HEK293T (cell line): ENCODE results near the gene TOP3A.

ENCODE experiments used
- BHLHE40 ChIP-seq: fragments of 450-650 bp; IDR thresholded peaks from 2 replicates; pipeline ENCODE4 v1.6.1; 2016; ENCODE audit warnings: mild to moderate bottlenecking, moderate library complexity, borderline replicate concordance
- ELF4 ChIP-seq: fragments of 450-650 bp; IDR thresholded peaks from 2 replicates; pipeline ENCODE4 v1.6.1; 2017; ENCODE audit warnings: antibody characterized with exemption
- FOXA1 ChIP-seq: fragments of 450-650 bp; IDR thresholded peaks from 2 replicates; pipeline ENCODE4 v1.6.1; 2016; ENCODE audit warnings: mild to moderate bottlenecking
- FOXK2 ChIP-seq: fragments of 450-650 bp; IDR thresholded peaks from 2 replicates; pipeline ENCODE4 v1.6.1; 2016; ENCODE audit warnings: mild to moderate bottlenecking
- L3MBTL2 ChIP-seq: fragments of 450-650 bp; conservative IDR thresholded peaks from 2 replicates; pipeline ENCODE4 v1.6.1; 2016; ENCODE audit warnings: mild to moderate bottlenecking
- LEF1 ChIP-seq: fragments of 450-650 bp; IDR thresholded peaks from 2 replicates; pipeline ENCODE4 v1.6.1; 2017; ENCODE audit warnings: mild to moderate bottlenecking, borderline replicate concordance
- PKNOX1 ChIP-seq: fragments of 450-650 bp; IDR thresholded peaks from 2 replicates; pipeline ENCODE4 v1.6.1; 2016
- SP1 ChIP-seq: fragments of 450-650 bp; IDR thresholded peaks from 2 replicates; pipeline ENCODE4 v1.6.1; 2017
- TARDBP ChIP-seq: fragments of 450-650 bp; IDR thresholded peaks from 2 replicates; pipeline ENCODE4 v1.6.1; 2016
- ZNF384 ChIP-seq: fragments of 450-650 bp; IDR thresholded peaks from 2 replicates; pipeline ENCODE4 v1.6.1; 2016

- TF ChIP-seq SP1, result no peak
- TF ChIP-seq LEF1, result no peak
- TF ChIP-seq FOXA1, result no peak
- no peak for TF ChIP-seq ELF4
- no peak for TF ChIP-seq PKNOX1
- no peak for TF ChIP-seq ZNF384
- no peak for TF ChIP-seq TARDBP
- TF ChIP-seq L3MBTL2, result no peak
- TF ChIP-seq FOXK2, result no peak
- no peak for TF ChIP-seq BHLHE40
These were observed 76.5 kb downstream of the TOP3A start for GRCh38 chr17:18238299-18238698.
